Activated CD4-positive, alpha-beta T cell treated with anti-CD3 and anti-CD28 coated beads, Interleukin-2, amount 50 U/mL, for 4 hours (primary cell): ENCODE measurements around the gene PDPK1.
"Not testable (repeated sequence)": the region's sequence is repeated elsewhere in the genome, so short reads cannot be mapped to it uniquely, and the experiment has no call there.

Experiments used
- DNase-seq, 2 experiments: peaks; one replicate each; pipeline ENCODE4 v3.0.0-alpha.2; 2020

PDPK1 gene

GRCh38 chr16:2550283-2550878 lies 12.6 kb downstream of the PDPK1 start:
- DNase-seq: not testable (repeated sequence)

GRCh38 chr16:2551420-2551889 lies 13.6 kb downstream of the PDPK1 start:
- not testable (repeated sequence) for DNase-seq

- DNase-seq: not testable (repeated sequence)
Observed at GRCh38 chr16:2554709-2555425, 17.0 kb downstream of the PDPK1 start.

- not testable (repeated sequence) for DNase-seq
Observed at GRCh38 chr16:2557150-2557549, 19.3 kb downstream of the PDPK1 start.

GRCh38 chr16:2560131-2560797 lies 22.4 kb downstream of the PDPK1 start:
- DNase-seq: not testable (repeated sequence)

- DNase-seq: peak; percentile 53 to 62
Observed at GRCh38 chr16:2560798-2561133, 22.9 kb downstream of the PDPK1 start.

- DNase-seq: not testable (repeated sequence)
Observed at GRCh38 chr16:2567506-2567905, 29.7 kb downstream of the PDPK1 start.

GRCh38 chr16:2568573-2568972 lies 30.8 kb downstream of the PDPK1 start:
- DNase-seq: not testable (repeated sequence)

GRCh38 chr16:2572704-2573103 lies 34.9 kb downstream of the PDPK1 start:
- not testable (repeated sequence) for DNase-seq

- DNase-seq: not testable (repeated sequence)
Observed at GRCh38 chr16:2575839-2576238, 38.0 kb downstream of the PDPK1 start.

- DNase-seq: not testable (repeated sequence)
Observed at GRCh38 chr16:2577044-2577443, 39.2 kb downstream of the PDPK1 start.

GRCh38 chr16:2578905-2579304 lies 41.1 kb downstream of the PDPK1 start:
- not testable (repeated sequence) for DNase-seq

- not testable (repeated sequence) for DNase-seq
Observed at GRCh38 chr16:2580143-2580542, 42.3 kb downstream of the PDPK1 start.

GRCh38 chr16:2580818-2581217 lies 43.0 kb downstream of the PDPK1 start:
- not testable (repeated sequence) for DNase-seq

GRCh38 chr16:2584729-2585650 lies 47.2 kb downstream of the PDPK1 start:
- DNase-seq: no peak

- DNase-seq: no peak
Observed at GRCh38 chr16:2585651-2586081, 47.8 kb downstream of the PDPK1 start.

GRCh38 chr16:2586241-2586640 lies 48.4 kb downstream of the PDPK1 start:
- DNase-seq: no peak

- DNase-seq: no peak
Observed at GRCh38 chr16:2586901-2587480, 49.2 kb downstream of the PDPK1 start.

GRCh38 chr16:2587891-2588565 lies 50.2 kb downstream of the PDPK1 start:
- no peak for DNase-seq

- no peak for DNase-seq
Observed at GRCh38 chr16:2591476-2592240, 53.8 kb downstream of the PDPK1 start.

GRCh38 chr16:2592786-2593185 lies 55.0 kb downstream of the PDPK1 start:
- no peak for DNase-seq
